Measurements from ENCODE around the gene CPNE4.

GRCh38 chr3:131750256-131750655, 284.6 kb downstream of the CPNE4 start:
- no peak for TF ChIP-seq POLR2AphosphoS5 (IDR thresholded peaks at IDR 0.05; ENCODE audit: borderline replicate concordance, low read depth, low read length)
- no peak for TF ChIP-seq EZH2 (IDR thresholded peaks at IDR 0.05)

Measured in SK-N-MC (cell line).